ENCODE data around the gene VAV2. TPM values are rescaled to one million over a fixed set of nuclear protein-coding genes. Genes with fewer than 3 reads are reported as not detected.

Gene VAV2
- total and polyA plus RNA-seq, 2 of the 4 experiments (the other 2 are of a cell fraction) = 10.8 to 13.4 TPM

- no peaks in the 10 kb centered on the region for H3K9me1 ChIP-seq (ENCODE audit: insufficient read depth, low read length)
- no peak overlapping the region for H3K23ac ChIP-seq (ENCODE audit: low read depth, low read length)
- no peak overlapping the region for H4K91ac ChIP-seq (ENCODE audit: insufficient read depth, low read depth, low read length)
- H4K20me1 ChIP-seq (ENCODE audit: insufficient read depth, low read length) = no peaks in the 10 kb centered on the region; the same call in 1 of the 2 replicates
- no peak overlapping the region for H3K56ac ChIP-seq (ENCODE audit: extremely low read depth, insufficient read depth, low read length)
- no peak overlapping the region for H4K8ac ChIP-seq (ENCODE audit: low read depth in 2 of 2, low read length in 2 of 2)
- H3K4ac ChIP-seq (ENCODE audit: low read depth, low read length) = no peak overlapping the region
- 86% methylated on average over 8 of the region's 27 CpGs; no CpG with 5 or more reads in 1 of the 2 experiments for whole genome bisulfite sequencing, 2 experiments (ENCODE audit: extremely low coverage in 2 of 2, insufficient read length in 1 of 2)
- in situ Hi-C loops (cut with MboI; ENCODE audit: low sequenced_read_pairs) = loop anchor here (10.0 kb wide), 1 partner anchor 196 kb away; the partner anchor contains the start of gene ADAMTSL2
- H3K4me2 ChIP-seq (ENCODE audit: low read depth, low read length) = no peak overlapping the region
- H2BK5ac ChIP-seq (ENCODE audit: low read depth, low read length, poor library complexity, severe bottlenecking) = no peak overlapping the region
- no peak overlapping the region for H2BK15ac ChIP-seq (ENCODE audit: low read depth, low read length)
- H3K4me3 ChIP-seq (ENCODE audit: insufficient read depth, low read depth, low read length) = no peak overlapping the region
- POLR2A ChIA-PET (ENCODE audit: unreplicated experiment) = no interaction called here
- no peak overlapping the region for H3K9ac ChIP-seq (ENCODE audit: low read depth, low read length)
- CTCF ChIA-PET = no interaction called here
- TF ChIP-seq FOS (IDR thresholded peaks at IDR 0.05; ENCODE audit: low read depth, low read length) (no peak), USF2 (IDR thresholded peaks at IDR 0.05; ENCODE audit: low read depth, low read length) (no peak), MXI1 (IDR thresholded peaks at IDR 0.05; ENCODE audit: borderline replicate concordance, low read depth, low read length) (no peak), CTCF (conservative IDR thresholded peaks at IDR 0.05; ENCODE audit: low read depth, low read length) (no peak), MAZ (IDR thresholded peaks at IDR 0.05; ENCODE audit: borderline replicate concordance, low read depth, low read length) (no peak), RFX5 (IDR thresholded peaks at IDR 0.05; ENCODE audit: low read depth, low read length) (no peak), MAFK (IDR thresholded peaks at IDR 0.05; ENCODE audit: low read depth, low read length) (no peak), CHD1 (IDR thresholded peaks at IDR 0.05; ENCODE audit: low read depth, low read length) (no peak), POLR2A (IDR thresholded peaks at IDR 0.05; ENCODE audit: low read depth, low read length) (no peak), SMC3 (IDR thresholded peaks at IDR 0.05; ENCODE audit: low read depth, low read length) (no peak), RAD21 (IDR thresholded peaks at IDR 0.05; ENCODE audit: low read length) (no peak), BHLHE40 (IDR thresholded peaks at IDR 0.05; ENCODE audit: low read depth, low read length) (no peak), NFE2L2 (IDR thresholded peaks at IDR 0.05; ENCODE audit: low read depth, low read length) (no peak)
- no peak overlapping the region for H3K27ac ChIP-seq (ENCODE audit: insufficient read depth, low read length)
- ATAC-seq (ENCODE audit: low read depth) (no peak), DNase-seq (no peak)
- no peaks in the 10 kb centered on the region for H3K9me3 ChIP-seq (ENCODE audit: control insufficient read depth, insufficient read depth, low read length)
- no peak overlapping the region for H2BK20ac ChIP-seq (ENCODE audit: low read depth, low read length)
- intact Hi-C loops (cut with micrococcal nuclease) = no loop called here
- H2AFZ ChIP-seq (replicated peaks; ENCODE audit: low read length, poor library complexity) = no peak overlapping the region
- H4K5ac ChIP-seq (ENCODE audit: low read depth, low read length) = no peak overlapping the region
- H3K36me3 ChIP-seq (ENCODE audit: control insufficient read depth, insufficient read depth, low read length) = no peaks in the 10 kb centered on the region
- no TSS peak for BruUV-seq (replicated peaks)
- dilution Hi-C loops (cut with HindIII; ENCODE audit: low sequenced_read_pairs, unreplicated experiment) = no loop called here
- no peak overlapping the region for H2BK120ac ChIP-seq (ENCODE audit: low read depth, low read length)
- no peaks in the 10 kb centered on the region for H3K4me1 ChIP-seq (ENCODE audit: control insufficient read depth, insufficient read depth, low read length)
- no peak overlapping the region for H2AK9ac ChIP-seq (replicated peaks; ENCODE audit: low read depth, low read length, poor library complexity)
- H2AK5ac ChIP-seq (ENCODE audit: low read depth, low read length) = no peak overlapping the region
- no peak overlapping the region for H3K18ac ChIP-seq (ENCODE audit: low read depth, low read length)
- H3K14ac ChIP-seq (replicated peaks; ENCODE audit: low read depth, low read length) = no peak overlapping the region
- peaks cover 1% of the 10 kb centered on the region; the same call in 1 of the 2 replicates for H3K27me3 ChIP-seq (ENCODE audit: control insufficient read depth, insufficient read depth, low read length)
- H3K79me1 ChIP-seq (ENCODE audit: low read depth in 1 of 2, low read length in 2 of 2) = no peaks in the 10 kb centered on the region
Observed at GRCh38 chr9:133730994-133731715, 261.0 kb downstream of the VAV2 start.
